Mucosa of descending colon (tissue), 3 donors: ENCODE measurements around the gene CHRM2. TPM values are rescaled to one million over a fixed set of nuclear protein-coding genes. Genes with fewer than 3 reads are reported as not detected.

Experiments used
- ATAC-seq: fragments of 200-7000 bp; cut with Tn5 transposase; one replicate; pipeline ENCODE4 v1.9.1; 2020; ENCODE audit warnings: mild to moderate bottlenecking, moderate library complexity
- DNase-seq, 3 donors: peaks; one replicate each; pipeline ENCODE4 v3.0.0-alpha.2; 2020
- H3K36me3 ChIP-seq: fragments of 200-600 bp; one replicate; pipeline ENCODE4 v1.8.0; 2021; ENCODE audit warnings: low read depth, mild to moderate bottlenecking
- H3K4me1 ChIP-seq: fragments of 200-600 bp; one replicate; pipeline ENCODE4 v1.8.0; 2021; ENCODE audit warnings: low read depth, mild to moderate bottlenecking
- H3K4me3 ChIP-seq: fragments of 200-600 bp; one replicate; pipeline ENCODE4 v1.8.0; 2021; ENCODE audit warnings: mild to moderate bottlenecking
- H3K9me3 ChIP-seq: fragments of 200-600 bp; one replicate; pipeline ENCODE4 v1.8.0; 2021; ENCODE audit warnings: mild to moderate bottlenecking
- CTCF ChIP-seq: fragments of 200-600 bp; IDR thresholded peaks from one replicate; pipeline ENCODE4 v1.8.0; 2022; ENCODE audit warnings: antibody characterized with exemption, mild to moderate bottlenecking
- intact Hi-C, 2 donors: fragments of 100-400 bp; cut with DNase I in 1 of 2; cut with micrococcal nuclease in 1 of 2; formaldehyde crosslinking; loops; one replicate each; pipeline versions ENCODE4 v1.11.0 to v1.11.1; 2022; cut with DNase I, micrococcal nuclease
- total RNA-seq, 3 donors: library from RNA; stranded (reverse); fragmentation: NEBNext Ultra II Directional in 2 of 3; extraction: Animal tissue kit (Norgen Biotek cat#: 25700) in 2 of 3; gene quantifications; one replicate each; pipeline versions ENCODE4 v1.2.1 to v1.2.4, GENCODE V29; 2021 to 2023
- donor health status: DM: no; HTN: no; CAD: no; lungs with moderate emphysema.
- donor health status: DM: no; HTN: no; CAD: no.
- donor health status: DM: no; HTN: yes; CAD: no.

CHRM2 gene
- total RNA-seq, 3 donors from 2014 or later, result 1.4 to 84.0 (median 7.4) TPM

- Histone ChIP-seq H3K9me3 (no peaks in the 10 kb centered on the region), H3K4me3 (no peak overlapping the region), H3K36me3 (no peaks in the 10 kb centered on the region), H3K4me1 (no peaks in the 10 kb centered on the region)
- no peak for TF ChIP-seq CTCF
- peak in 1 of 3 donors; percentile 36 for DNase-seq
- intact Hi-C loops, result no loop called here
- no peak for ATAC-seq
Measured at GRCh38 chr7:136870866-136871487, 2.5 kb downstream of the CHRM2 start.

DNA sequence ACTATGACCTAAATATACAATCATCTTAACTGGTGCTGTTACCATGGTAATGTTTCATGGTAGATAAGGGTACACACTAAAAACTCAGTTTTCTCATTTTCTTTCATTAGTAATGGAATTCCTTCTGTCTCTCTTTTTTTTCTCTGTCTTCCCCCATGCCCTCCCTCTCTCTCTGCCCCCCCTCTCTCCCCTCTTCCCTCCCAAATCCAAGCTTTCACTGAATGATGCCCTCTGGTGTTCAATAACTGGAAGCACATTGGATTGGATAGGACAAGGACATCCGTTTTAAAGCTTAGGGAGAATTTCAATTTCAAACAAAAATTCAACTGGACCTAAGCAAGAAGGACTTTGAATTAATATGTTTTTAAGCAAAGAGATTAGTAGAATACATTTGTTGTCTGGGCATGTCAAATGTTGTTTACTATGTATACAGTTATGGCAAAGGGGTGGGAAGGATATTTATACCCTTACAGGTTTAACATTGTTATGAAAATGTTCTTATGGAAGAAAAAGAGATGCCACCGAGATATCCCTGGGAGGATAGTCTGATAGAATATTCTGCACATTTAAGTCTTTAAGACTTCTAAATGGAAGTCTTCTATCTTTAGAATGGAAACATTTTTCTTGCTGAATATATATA, 6.1 kb downstream of the CHRM2 start:
- DNase-seq, result no peak
- Histone ChIP-seq H3K4me1 (no peaks in the 10 kb centered on the region), H3K36me3 (no peaks in the 10 kb centered on the region), H3K9me3 (no peaks in the 10 kb centered on the region), H3K4me3 (no peak overlapping the region)
- ATAC-seq, result no peak
- intact Hi-C loops, result no loop called here
- TF ChIP-seq CTCF, result no peak

- intact Hi-C loops, result no loop called here
- no peaks in the 10 kb centered on the region for H3K9me3 ChIP-seq
- no peak overlapping the region for H3K4me3 ChIP-seq
- H3K36me3 ChIP-seq, result no peaks in the 10 kb centered on the region
- H3K4me1 ChIP-seq, result no peaks in the 10 kb centered on the region
- no peak for TF ChIP-seq CTCF
- DNase-seq (no peak), ATAC-seq (no peak)
Measured at GRCh38 chr7:136877509-136877908, 9.1 kb downstream of the CHRM2 start.

- no peaks in the 10 kb centered on the region for H3K36me3 ChIP-seq
- DNase-seq, result no peak
- H3K4me3 ChIP-seq, result no peak overlapping the region
- no peak for TF ChIP-seq CTCF
- no peaks in the 10 kb centered on the region for H3K4me1 ChIP-seq
- intact Hi-C loops, result no loop called here
- ATAC-seq, result no peak
- no peaks in the 10 kb centered on the region for H3K9me3 ChIP-seq
Measured at GRCh38 chr7:136877990-136878389, 9.5 kb downstream of the CHRM2 start.

DNA sequence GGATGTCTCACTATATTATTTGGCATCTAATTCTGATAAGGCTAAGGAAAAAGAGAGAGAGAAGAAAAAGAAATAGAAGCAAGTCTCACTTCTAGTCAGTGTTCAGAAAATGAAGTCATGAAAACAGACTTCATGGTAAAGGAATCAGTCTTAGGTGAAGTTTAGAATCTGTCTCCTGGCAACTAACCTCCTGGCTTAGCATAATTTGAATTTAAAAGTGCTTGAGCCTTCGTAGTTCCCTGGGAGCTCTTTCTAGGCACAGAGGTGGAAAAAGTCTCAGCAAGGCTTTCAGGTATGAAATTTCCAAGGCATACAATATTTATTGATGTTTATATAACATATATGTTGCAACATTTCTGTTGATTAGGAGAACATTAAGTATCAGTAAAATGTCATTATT, 10.4 kb downstream of the CHRM2 start:
- DNase-seq (no peak), ATAC-seq (no peak)
- Histone ChIP-seq H3K36me3 (no peaks in the 10 kb centered on the region), H3K4me3 (no peak overlapping the region), H3K9me3 (no peaks in the 10 kb centered on the region), H3K4me1 (no peaks in the 10 kb centered on the region)
- no peak for TF ChIP-seq CTCF
- intact Hi-C loops, result no loop called here
